ENCODE measurements around the gene PCDHGB6.

DNA sequence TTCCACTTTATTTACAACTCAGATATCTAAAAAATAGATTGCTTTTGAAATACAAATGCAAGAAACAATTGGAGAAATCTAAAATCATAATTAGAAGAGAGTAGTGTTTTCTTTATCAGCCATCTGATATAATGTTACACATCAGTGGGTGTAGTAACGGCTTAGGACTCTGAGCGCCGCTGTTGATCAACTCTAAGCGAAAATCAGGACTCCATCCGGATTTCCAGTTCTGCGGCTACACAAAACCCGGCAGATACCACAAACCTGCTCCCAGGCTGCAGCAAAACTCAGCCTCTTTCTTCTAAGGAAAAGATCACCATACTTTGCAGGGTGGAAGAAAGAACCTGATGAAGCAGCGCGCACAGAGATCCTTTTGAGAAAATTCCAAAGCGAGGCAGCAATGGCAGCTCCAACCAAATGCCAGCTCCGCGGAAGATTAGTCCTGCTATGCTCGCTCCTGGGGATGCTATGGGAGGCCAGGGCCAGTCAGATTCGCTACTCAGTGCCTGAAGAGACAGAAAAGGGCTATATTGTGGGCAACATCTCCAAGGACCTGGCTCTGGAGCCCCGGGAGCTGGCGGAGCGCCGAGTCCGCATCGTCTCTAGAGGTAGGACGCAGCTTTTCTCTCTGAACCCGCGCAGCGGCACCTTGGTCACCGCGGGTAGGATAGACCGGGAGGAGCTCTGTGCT lies 5.1 kb upstream of the PCDHGB6 start, which contains the start of gene PCDHGA9:
- TF ChIP-seq CC2D1A (IDR thresholded peaks at IDR 0.05), result no peak
- no peak for TF ChIP-seq SRSF9 (IDR thresholded peaks at IDR 0.05; ENCODE audit: borderline replicate concordance, low read depth, low read length)
- no peak for TF ChIP-seq LARP7 (IDR thresholded peaks at IDR 0.05)
- TF ChIP-seq, protein P1, sequence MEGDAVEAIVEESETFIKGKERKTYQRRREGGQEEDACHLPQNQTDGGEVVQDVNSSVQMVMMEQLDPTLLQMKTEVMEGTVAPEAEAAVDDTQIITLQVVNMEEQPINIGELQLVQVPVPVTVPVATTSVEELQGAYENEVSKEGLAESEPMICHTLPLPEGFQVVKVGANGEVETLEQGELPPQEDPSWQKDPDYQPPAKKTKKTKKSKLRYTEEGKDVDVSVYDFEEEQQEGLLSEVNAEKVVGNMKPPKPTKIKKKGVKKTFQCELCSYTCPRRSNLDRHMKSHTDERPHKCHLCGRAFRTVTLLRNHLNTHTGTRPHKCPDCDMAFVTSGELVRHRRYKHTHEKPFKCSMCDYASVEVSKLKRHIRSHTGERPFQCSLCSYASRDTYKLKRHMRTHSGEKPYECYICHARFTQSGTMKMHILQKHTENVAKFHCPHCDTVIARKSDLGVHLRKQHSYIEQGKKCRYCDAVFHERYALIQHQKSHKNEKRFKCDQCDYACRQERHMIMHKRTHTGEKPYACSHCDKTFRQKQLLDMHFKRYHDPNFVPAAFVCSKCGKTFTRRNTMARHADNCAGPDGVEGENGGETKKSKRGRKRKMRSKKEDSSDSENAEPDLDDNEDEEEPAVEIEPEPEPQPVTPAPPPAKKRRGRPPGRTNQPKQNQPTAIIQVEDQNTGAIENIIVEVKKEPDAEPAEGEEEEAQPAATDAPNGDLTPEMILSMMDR (IDR thresholded peaks at IDR 0.05 in 2 of 3, conservative IDR thresholded peaks at IDR 0.05 in 1 of 3; ENCODE audit: insufficient read depth in 2 of 3, low read depth in 1 of 3, low read length in 3 of 3), result peak; percentile 56 to 61 (median 59)
- TF ChIP-seq, protein P2, sequence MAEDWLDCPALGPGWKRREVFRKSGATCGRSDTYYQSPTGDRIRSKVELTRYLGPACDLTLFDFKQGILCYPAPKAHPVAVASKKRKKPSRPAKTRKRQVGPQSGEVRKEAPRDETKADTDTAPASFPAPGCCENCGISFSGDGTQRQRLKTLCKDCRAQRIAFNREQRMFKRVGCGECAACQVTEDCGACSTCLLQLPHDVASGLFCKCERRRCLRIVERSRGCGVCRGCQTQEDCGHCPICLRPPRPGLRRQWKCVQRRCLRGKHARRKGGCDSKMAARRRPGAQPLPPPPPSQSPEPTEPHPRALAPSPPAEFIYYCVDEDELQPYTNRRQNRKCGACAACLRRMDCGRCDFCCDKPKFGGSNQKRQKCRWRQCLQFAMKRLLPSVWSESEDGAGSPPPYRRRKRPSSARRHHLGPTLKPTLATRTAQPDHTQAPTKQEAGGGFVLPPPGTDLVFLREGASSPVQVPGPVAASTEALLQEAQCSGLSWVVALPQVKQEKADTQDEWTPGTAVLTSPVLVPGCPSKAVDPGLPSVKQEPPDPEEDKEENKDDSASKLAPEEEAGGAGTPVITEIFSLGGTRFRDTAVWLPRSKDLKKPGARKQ (CRISPR knock-in tag; IDR thresholded peaks at IDR 0.05), result no peak
- TF ChIP-seq ZNF133 (CRISPR knock-in tag; IDR thresholded peaks at IDR 0.05), result no peak

All from K562 (cell line).